ENCODE measurements around the gene PIM3. TPM values are rescaled to one million over a fixed set of nuclear protein-coding genes. Genes with fewer than 3 reads are reported as not detected.

The PIM3 gene
- total and polyA plus RNA-seq, 10 of the 15 experiments (the other 5 are each of a cell fraction or from before 2014, with no cell fraction given) = 0.31 to 60.8 (median 12.4) TPM

- ChIA-PET POLR2A (no interaction called here), RAD21 (ENCODE audit: unreplicated experiment) (no interaction called here), CTCF (interaction anchor here (1.2 kb wide), 1 partner anchor 12 kb away, joined by 3 read pairs; no protein-coding TSS in a partner anchor), SMC1A (ENCODE audit: uncharacterized antibody, unreplicated experiment) (interaction anchor here (3.0 kb wide), 1 partner anchor 31 kb away, joined by 8 read pairs; no protein-coding TSS in a partner anchor)
- no TSS peak for BruUV-seq (replicated peaks)
- Histone ChIP-seq H4K20me1 (ENCODE audit: control insufficient read depth, insufficient read depth) (no peaks in the 10 kb centered on the region), H3K27me3 (replicated peaks in 1 of 2; ENCODE audit: control insufficient read depth in 2 of 2, insufficient read depth in 2 of 2, low read length in 1 of 2) (no peaks in the 10 kb centered on the region), H3K9ac (ENCODE audit: control insufficient read depth, insufficient read depth, low read length) (no peak overlapping the region), H3K4me3 (no peak overlapping the region), H3K27ac (ENCODE audit: control insufficient read depth, insufficient read depth) (no peak overlapping the region), H3K36me3 (ENCODE audit: control insufficient read depth in 2 of 2, insufficient read depth in 2 of 2, low read length in 1 of 2) (peaks cover 0 to 5% of the 10 kb centered on the region in 2 experiments; a peak in 3 of 4 replicates), H3K4me1 (ENCODE audit: control insufficient read depth, insufficient read depth, low read length) (peaks cover 4% of the 10 kb centered on the region), H3K9me3 (replicated peaks; ENCODE audit: control insufficient read depth, insufficient read depth, low read length) (no peaks in the 10 kb centered on the region), H2AFZ (ENCODE audit: control insufficient read depth, low read depth, low read length) (no peak overlapping the region), H3K79me2 (ENCODE audit: control insufficient read depth, insufficient read depth, low read length) (peaks cover 16% of the 10 kb centered on the region), H3K4me2 (ENCODE audit: control insufficient read depth, insufficient read depth) (no peak overlapping the region)
- 97% methylated on average over 14 of the region's 14 CpGs for WGBS (ENCODE audit: insufficient coverage, insufficient replicate concordance, low lambda C conversion rate, missing lambda C conversion rate)
- no peak for TF ChIP-seq ATF7 (IDR thresholded peaks at IDR 0.05; ENCODE audit: low read depth)
- no peak for TF ChIP-seq SREBF1 (IDR thresholded peaks at IDR 0.05; ENCODE audit: low read length)
- TF ChIP-seq SIX5 (IDR thresholded peaks at IDR 0.05; ENCODE audit: low read depth, low read length, severe bottlenecking) = no peak
- TF ChIP-seq EZH2 (IDR thresholded peaks at IDR 0.05; ENCODE audit: borderline replicate concordance, control insufficient read depth, low read depth, low read length) = no peak
- TF ChIP-seq, protein P1, sequence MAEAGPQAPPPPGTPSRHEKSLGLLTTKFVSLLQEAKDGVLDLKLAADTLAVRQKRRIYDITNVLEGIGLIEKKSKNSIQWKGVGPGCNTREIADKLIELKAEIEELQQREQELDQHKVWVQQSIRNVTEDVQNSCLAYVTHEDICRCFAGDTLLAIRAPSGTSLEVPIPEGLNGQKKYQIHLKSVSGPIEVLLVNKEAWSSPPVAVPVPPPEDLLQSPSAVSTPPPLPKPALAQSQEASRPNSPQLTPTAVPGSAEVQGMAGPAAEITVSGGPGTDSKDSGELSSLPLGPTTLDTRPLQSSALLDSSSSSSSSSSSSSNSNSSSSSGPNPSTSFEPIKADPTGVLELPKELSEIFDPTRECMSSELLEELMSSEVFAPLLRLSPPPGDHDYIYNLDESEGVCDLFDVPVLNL (IDR thresholded peaks at IDR 0.05; ENCODE audit: low read depth, low read length) = no peak
- TF ChIP-seq IKZF2 (IDR thresholded peaks at IDR 0.05) = no peak
- no peak for TF ChIP-seq CTCF (IDR thresholded peaks at IDR 0.05 in 2 of 3, conservative IDR thresholded peaks at IDR 0.05 in 1 of 3; ENCODE audit: control insufficient read depth in 2 of 3, extremely low read depth in 1 of 3, insufficient read depth in 1 of 3, low read depth in 3 of 3, low read length in 3 of 3)
- no peak for TF ChIP-seq MEF2A (IDR thresholded peaks at IDR 0.05; ENCODE audit: insufficient read depth, low read depth, low read length)
- TF ChIP-seq, protein P2, sequence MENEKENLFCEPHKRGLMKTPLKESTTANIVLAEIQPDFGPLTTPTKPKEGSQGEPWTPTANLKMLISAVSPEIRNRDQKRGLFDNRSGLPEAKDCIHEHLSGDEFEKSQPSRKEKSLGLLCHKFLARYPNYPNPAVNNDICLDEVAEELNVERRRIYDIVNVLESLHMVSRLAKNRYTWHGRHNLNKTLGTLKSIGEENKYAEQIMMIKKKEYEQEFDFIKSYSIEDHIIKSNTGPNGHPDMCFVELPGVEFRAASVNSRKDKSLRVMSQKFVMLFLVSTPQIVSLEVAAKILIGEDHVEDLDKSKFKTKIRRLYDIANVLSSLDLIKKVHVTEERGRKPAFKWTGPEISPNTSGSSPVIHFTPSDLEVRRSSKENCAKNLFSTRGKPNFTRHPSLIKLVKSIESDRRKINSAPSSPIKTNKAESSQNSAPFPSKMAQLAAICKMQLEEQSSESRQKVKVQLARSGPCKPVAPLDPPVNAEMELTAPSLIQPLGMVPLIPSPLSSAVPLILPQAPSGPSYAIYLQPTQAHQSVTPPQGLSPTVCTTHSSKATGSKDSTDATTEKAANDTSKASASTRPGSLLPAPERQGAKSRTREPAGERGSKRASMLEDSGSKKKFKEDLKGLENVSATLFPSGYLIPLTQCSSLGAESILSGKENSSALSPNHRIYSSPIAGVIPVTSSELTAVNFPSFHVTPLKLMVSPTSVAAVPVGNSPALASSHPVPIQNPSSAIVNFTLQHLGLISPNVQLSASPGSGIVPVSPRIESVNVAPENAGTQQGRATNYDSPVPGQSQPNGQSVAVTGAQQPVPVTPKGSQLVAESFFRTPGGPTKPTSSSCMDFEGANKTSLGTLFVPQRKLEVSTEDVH (IDR thresholded peaks at IDR 0.05; ENCODE audit: low read depth, partially characterized antibody) = no peak
- no peak for TF ChIP-seq CHD2 (IDR thresholded peaks at IDR 0.05; ENCODE audit: borderline replicate concordance, low read depth, low read length)
- no peak for TF ChIP-seq HDAC2 (IDR thresholded peaks at IDR 0.05)
- TF ChIP-seq RELA (IDR thresholded peaks at IDR 0.05; ENCODE audit: borderline replicate concordance, partially characterized antibody) = no peak
- no peak for TF ChIP-seq E4F1 (IDR thresholded peaks at IDR 0.05; ENCODE audit: borderline replicate concordance, partially characterized antibody)
- no peak for TF ChIP-seq PAX5 (IDR thresholded peaks at IDR 0.05; ENCODE audit: borderline replicate concordance, low read depth, low read length)
- TF ChIP-seq CBX5 (IDR thresholded peaks at IDR 0.05; ENCODE audit: low read depth) = no peak
- intact Hi-C loops (cut with micrococcal nuclease; ENCODE audit: unreplicated experiment) = no loop called here
- in situ Hi-C loops (cut with MboI) = no loop called here
- DNase-seq (ENCODE audit: low read depth, low spot score) (no peak), FAIRE-seq (no peak), ATAC-seq (no peak)
These were observed 47.1 kb upstream of the PIM3 start for GRCh38 chr22:49913446-49913845.
